Heart right ventricle (tissue), 16 donors: Measurements from ENCODE around the gene MYO18B. TPM values are rescaled to one million over a fixed set of nuclear protein-coding genes. Genes with fewer than 3 reads are reported as not detected.

ENCODE experiments used
- ATAC-seq, 8 donors: fragments of 200-7000 bp; cut with Tn5 transposase; one replicate each; pipeline ENCODE4 v1.9.1; 2020; ENCODE audit warnings: mild to moderate bottlenecking in 8 of 8, moderate library complexity in 8 of 8, moderate number of reproducible peaks in 1 of 8
- DNase-seq, 2 donors: peaks; one replicate each; pipeline ENCODE4 v3.0.0-alpha.2; 2020
- H3K27ac ChIP-seq, 10 donors: fragments of 200-600 bp; sonication (generic) in 2 of 10; one replicate each; pipeline versions ENCODE4 v1.5.0 to v1.8.0; 2020 to 2022; ENCODE audit warnings: mild to moderate bottlenecking in 3 of 10
- H3K27me3 ChIP-seq, 7 donors: fragments of 200-600 bp; one replicate each; pipeline ENCODE4 v1.8.0; 2021 to 2022; ENCODE audit warnings: mild to moderate bottlenecking in 2 of 7
- H3K36me3 ChIP-seq, 9 donors: fragments of 200-600 bp; sonication (generic) in 1 of 9; one replicate each; pipeline versions ENCODE4 v1.5.0 to v1.8.0; 2020 to 2022; ENCODE audit warnings: mild to moderate bottlenecking in 2 of 9
- H3K4me1 ChIP-seq, 9 donors: fragments of 200-600 bp; sonication (generic) in 1 of 9; one replicate each; pipeline versions ENCODE4 v1.5.0 to v1.8.0; 2020 to 2022; ENCODE audit warnings: mild to moderate bottlenecking in 4 of 9
- H3K4me3 ChIP-seq, 10 donors: fragments of 200-600 bp; sonication (generic) in 2 of 10; one replicate each; pipeline versions ENCODE4 v1.5.0 to v1.8.0; 2020 to 2022; ENCODE audit warnings: mild to moderate bottlenecking in 7 of 10, moderate library complexity in 2 of 10
- H3K9me3 ChIP-seq, 11 donors: fragments of 200-600 bp in 10 of 11; sonication (generic) in 2 of 11; one replicate each; pipeline versions ENCODE4 v1.5.0 to v1.8.0; 2013 to 2022; ENCODE audit warnings: mild to moderate bottlenecking in 2 of 11, control low read depth in 1 of 11, moderate library complexity in 1 of 11
- CTCF ChIP-seq, 9 donors: fragments of 200-600 bp; sonication (generic) in 2 of 9; IDR thresholded peaks; one replicate each; pipeline versions ENCODE4 v1.5.0 to v1.8.0; 2021 to 2022; ENCODE audit warnings: antibody characterized with exemption in 9 of 9, mild to moderate bottlenecking in 5 of 9, moderate library complexity in 1 of 9
- WGBS, 2 donors: extraction: QIAGEN DNeasy Blood & Tissue Kit; methylation state at CpG; one replicate each; pipeline ENCODE4 v1.1.7; 2013; ENCODE audit warnings: inconsistent platforms in 1 of 2; 5-methylcytosine and 5-hydroxymethylcytosine counted together
- intact Hi-C, 10 donors: fragments of 100-400 bp; cut with DNase I; formaldehyde crosslinking; loops; one replicate each; pipeline versions ENCODE4 v1.11.1 to v1.14.2; 2022
- polyA plus RNA-seq, 2 donors: library from polyadenylated mRNA; stranded (reverse); fragments of 200-250 nt; gene quantifications; one replicate each; pipeline ENCODE4 v1.2.3, GENCODE V29; 2013
- total RNA-seq, 10 donors: library from RNA; stranded (reverse); fragmentation: NEBNext Ultra II Directional in 3 of 10; extraction: Animal tissue kit (Norgen Biotek cat#: 25700) in 3 of 10; gene quantifications; one replicate each; pipeline versions ENCODE4 v1.2.1 to v1.2.4, GENCODE V29; 2021 to 2023
- donor health status: Arrhythmogenic right ventricular cardiomyopathy.
- donor health status: ischemic (EF 13 %, LVEDD 7.1; RV severe dilation, severe dysfunction).
- donor health status: healthy with polysubstance abuse.
- donor health status: DM: no; HTN: yes; CAD: no.
- donor health status: DM: no; HTN: no; CAD: no.
- donor health status: ischemic (EF 25% LVEDD 6.9; RV normal size, moderate dysfunction).
- donor health status: ischemic (EF 25% LVEDD 5.7; RV mildly dilated, moderate dysfunction).
- donor health status: healthy.
- donor health status: DM: yes; HTN: yes; CAD: no.
- donor health status: Ischemic cardiomyopathy.
- donor health status: ischemic (EF 35%, LVEDD 5.7; RV mildly dilated, moderate dysfunction).
- donor health status: nonischemic (EF 11% LVEDD 7.7; RV severe dilation, severe dysfunction).
- donor health status: DM: yes; HTN: yes; CAD: no.
- donor health status: PGD.
- donor health status: ischemic (EF 29% LVEDD 5.4; RV normal size, mild dysfunction).
- donor health status: nonischemic (EF 23%, LVEDD 6.1; RV moderate dilation, normal function).

The MYO18B gene
- total and polyA plus RNA-seq, 12 donors: 111 to 407 (median 210) TPM

- H3K27me3 ChIP-seq: no peaks in the 10 kb centered on the region
- WGBS, 2 donors: 36 to 57% methylated on average over 5 of the region's 5 CpGs
These were observed 141.6 kb downstream of the MYO18B start for GRCh38 chr22:25883482-25884033.

GRCh38 chr22:25884121-25884520 is 142.1 kb downstream of the MYO18B start:
- Histone ChIP-seq H3K9me3 (no peaks in the 10 kb centered on the region), H3K36me3 (peaks cover 0 to 54% (median 1%) of the 10 kb centered on the region in 9 donors), H3K27ac (no peak overlapping the region), H3K27me3 (no peaks in the 10 kb centered on the region), H3K4me1 (peaks cover 0 to 6% (median 0%) of the 10 kb centered on the region in 9 donors), H3K4me3 (no peak overlapping the region)
- 78% methylated on average over 4 of the region's 4 CpGs for WGBS, 2 donors
- intact Hi-C loops: no loop called here
- ATAC-seq (no peak), DNase-seq (no peak)
- TF ChIP-seq CTCF (IDR thresholded peaks at IDR 0.05): no peak

More at GRCh38 chr22:25883482-25884033, 141.6 kb downstream of the MYO18B start:
- H3K27ac ChIP-seq: no peak overlapping the region
- intact Hi-C loops: no loop called here
- no peak for TF ChIP-seq CTCF (IDR thresholded peaks at IDR 0.05)
- no peak overlapping the region for H3K4me3 ChIP-seq
- peaks cover 0 to 57% (median 6%) of the 10 kb centered on the region in 9 donors for H3K36me3 ChIP-seq
- DNase-seq (no peak), ATAC-seq (no peak)
- no peaks in the 10 kb centered on the region for H3K9me3 ChIP-seq
- peaks cover 0 to 6% (median 0%) of the 10 kb centered on the region in 9 donors for H3K4me1 ChIP-seq

DNA sequence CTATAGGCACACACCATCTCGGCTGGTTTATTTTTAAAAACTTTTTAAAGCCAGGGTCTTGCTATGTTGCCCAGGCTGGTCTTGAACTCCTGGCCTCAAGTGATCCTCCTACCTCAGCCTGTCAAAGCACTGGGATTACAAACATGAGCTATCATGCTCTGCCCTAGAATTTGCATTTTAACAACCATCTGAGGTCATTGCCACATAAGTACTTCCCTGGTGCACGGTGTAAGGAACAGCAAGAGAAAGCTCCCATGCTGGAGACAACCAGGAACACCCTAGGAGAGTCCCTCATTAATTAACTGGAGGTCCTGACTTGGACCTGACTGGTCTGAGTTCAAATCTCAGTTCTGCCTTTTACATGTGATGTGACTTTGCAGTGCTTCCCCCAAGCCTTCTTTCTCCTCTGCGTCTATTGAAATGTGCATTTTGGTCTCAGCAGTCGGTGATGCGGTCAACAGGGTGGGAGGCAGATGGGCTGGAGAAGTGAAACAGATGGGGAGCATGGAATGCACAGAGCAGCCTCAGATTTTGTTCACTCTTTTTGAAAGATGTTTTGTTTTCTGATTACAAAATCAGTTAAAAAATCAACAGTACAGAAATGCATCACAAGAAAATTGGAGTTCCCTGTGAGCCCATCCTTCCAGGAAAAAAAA is 146.5 kb downstream of the MYO18B start:
- no peak for DNase-seq
- TF ChIP-seq CTCF (IDR thresholded peaks at IDR 0.05): no peak
- Histone ChIP-seq H3K27ac (no peak overlapping the region), H3K36me3 (peaks cover 0 to 50% (median 0%) of the 10 kb centered on the region in 9 donors), H3K9me3 (no peaks in the 10 kb centered on the region), H3K4me3 (no peak overlapping the region), H3K27me3 (no peaks in the 10 kb centered on the region), H3K4me1 (peaks cover 0 to 6% (median 0%) of the 10 kb centered on the region in 9 donors)
- WGBS, 2 donors: 70 to 72% methylated on average over 5 of the region's 5 CpGs
- intact Hi-C loops: no loop called here
- ATAC-seq: no peak

GRCh38 chr22:25890651-25891050 is 148.7 kb downstream of the MYO18B start:
- peak in 2 of 8 donors; percentile 20 to 26 for ATAC-seq
- intact Hi-C loops: no loop called here
- peaks cover 0 to 57% (median 0%) of the 10 kb centered on the region in 9 donors for H3K36me3 ChIP-seq
- H3K4me1 ChIP-seq: no peaks in the 10 kb centered on the region
- no peaks in the 10 kb centered on the region for H3K9me3 ChIP-seq
- H3K27me3 ChIP-seq: no peaks in the 10 kb centered on the region
- H3K27ac ChIP-seq: no peak overlapping the region
- WGBS, 2 donors: 85 to 86% methylated on average over 10 of the region's 10 CpGs
- TF ChIP-seq CTCF (IDR thresholded peaks at IDR 0.05): no peak
- H3K4me3 ChIP-seq: no peak overlapping the region
- DNase-seq: no peak
